NCI-H748 (cell line): ENCODE results near the gene SYNC.
"Not testable (repeated sequence)": the region's sequence is repeated elsewhere in the genome, so short reads cannot be mapped to it uniquely, and the experiment has no call there.

Experiments
- DNase-seq: peaks from one replicate; lab custom pipeline; 2025; ENCODE audit not compliant: unreplicated experiment; lab: John Stamatoyannopoulos, UW

SYNC gene

DNA sequence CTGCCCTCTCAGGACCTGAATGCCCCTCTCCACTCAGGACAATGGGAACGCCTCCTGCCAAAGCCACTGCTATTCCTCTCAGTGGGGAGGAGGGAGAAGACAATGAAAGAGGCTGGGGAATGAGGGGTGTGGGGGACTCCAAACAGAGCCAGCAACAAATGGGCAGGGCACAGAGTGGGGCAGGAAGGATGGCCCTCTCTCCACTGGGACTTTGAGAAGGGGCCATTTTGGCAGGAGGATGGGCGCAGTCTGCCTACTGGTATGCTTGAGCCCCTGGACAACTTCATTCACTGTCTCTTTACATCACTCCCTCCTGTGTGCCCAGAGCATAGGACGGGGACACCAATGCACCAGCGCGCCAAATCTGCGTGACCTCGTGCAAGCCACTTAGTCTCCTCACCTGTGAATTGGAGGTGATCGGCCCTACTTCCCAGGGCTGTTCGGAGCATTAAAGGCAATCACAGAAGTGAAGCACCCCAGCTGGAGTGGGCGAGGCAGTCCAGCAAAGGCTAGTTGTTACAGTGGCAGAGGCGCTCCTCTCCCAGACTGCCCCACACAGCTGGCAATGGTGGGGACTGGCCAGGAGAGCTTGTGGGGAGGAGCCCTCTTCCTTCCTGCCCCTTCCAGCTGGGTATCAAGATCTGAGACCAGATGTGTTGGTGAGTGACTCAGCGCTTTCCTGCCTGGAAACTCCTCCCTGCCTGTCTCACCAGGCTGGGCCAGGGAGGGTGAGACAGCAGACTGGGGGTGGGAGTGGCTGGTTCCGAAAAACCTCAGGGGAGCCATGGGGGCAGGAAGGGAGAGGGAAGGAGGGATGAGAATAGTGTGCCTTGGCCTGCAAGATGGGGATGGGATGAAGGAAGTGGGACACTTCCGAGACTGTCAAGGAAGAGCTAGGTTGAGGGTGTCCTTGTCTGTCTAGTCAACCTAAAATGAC lies 22.4 kb upstream of the SYNC start:
- DNase-seq: no peak

DNA sequence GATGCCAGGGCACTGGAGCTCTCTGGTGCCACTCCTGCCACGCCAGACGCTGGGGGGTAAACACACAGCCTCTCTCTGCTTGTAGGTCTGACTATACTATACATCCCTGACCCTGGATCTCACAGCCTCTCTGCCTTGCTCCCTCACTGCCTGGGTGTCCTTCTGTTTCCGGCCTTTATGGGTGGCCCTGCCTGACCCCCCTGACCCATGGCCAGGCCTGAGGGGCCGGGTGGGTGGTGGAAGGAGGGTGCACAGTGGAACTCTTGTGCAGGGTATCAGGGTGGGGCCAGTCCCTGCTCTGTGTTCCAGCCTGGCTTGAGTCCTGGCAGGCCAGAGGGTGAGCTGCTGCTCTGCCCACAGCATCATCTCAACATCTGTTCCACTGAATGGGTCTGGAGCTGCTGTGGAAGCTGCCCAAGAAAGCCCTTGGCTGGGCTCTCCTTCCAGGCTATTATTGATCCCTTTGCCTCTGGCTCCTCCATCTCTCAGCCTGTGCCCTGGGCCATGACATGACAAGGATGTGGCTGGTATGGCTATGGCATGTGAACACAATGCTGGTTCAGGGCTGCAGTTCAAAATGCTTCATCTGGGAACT lies 17.2 kb upstream of the SYNC start:
- DNase-seq: no peak

DNA sequence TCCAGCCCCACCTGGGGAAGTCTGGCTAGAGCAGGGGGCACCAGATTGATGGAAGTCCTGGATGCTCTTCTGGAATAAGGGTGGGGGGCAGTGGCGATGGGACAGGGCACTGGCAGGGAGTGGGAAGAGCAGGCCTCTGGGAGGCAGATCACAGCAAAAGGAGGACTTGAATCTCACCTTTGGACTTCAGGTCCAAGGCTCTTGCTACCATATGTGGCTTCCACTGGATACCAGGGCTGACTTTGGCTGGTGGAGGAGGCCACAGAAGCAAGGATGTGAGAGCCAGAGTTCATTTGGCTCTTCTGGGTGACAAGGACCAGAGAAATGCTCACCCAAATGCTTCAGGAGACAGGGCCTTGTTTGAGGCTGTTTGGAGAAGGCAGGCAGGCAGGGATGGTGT lies 16.0 kb upstream of the SYNC start:
- no peak for DNase-seq

DNA sequence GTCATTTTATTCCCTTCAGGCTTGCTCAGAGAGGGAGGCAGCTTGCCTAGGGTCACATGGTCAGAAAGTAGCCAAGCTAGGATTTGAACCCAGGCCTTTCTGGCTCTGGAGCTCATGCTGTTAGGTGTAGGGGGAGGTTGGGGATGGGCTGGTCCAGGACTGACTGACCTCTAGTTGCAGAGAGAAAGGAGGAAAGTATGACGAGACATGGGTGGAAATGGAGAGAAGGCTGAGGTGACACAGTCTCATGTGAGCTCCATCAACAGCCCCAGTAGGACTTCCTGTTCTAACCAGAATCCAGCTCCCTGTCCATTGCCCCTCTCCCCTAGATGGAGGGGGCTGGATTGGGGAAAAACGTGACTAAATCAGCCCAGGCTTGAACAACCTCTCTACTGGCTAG lies 15.5 kb upstream of the SYNC start:
- no peak for DNase-seq

DNA sequence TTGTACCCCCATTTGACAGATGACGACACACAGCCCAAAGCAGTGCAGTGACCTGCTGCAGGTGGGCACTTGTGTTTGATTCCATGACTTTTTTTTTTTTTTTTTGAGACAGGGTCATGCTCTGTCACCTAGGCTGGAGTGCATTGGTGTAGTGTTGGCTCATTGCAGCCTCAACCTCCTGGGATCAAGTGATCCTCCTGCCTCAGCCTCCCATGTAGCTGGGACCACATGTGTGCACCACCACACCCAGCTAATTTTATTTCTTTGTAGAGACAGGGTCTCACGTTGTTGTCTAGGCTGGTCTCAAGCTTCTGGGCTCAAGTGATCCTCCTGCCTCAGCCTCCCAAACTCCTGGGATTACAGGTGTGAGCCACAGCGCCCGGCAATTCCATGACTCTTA lies 14.9 kb upstream of the SYNC start:
- DNase-seq: no peak

DNA sequence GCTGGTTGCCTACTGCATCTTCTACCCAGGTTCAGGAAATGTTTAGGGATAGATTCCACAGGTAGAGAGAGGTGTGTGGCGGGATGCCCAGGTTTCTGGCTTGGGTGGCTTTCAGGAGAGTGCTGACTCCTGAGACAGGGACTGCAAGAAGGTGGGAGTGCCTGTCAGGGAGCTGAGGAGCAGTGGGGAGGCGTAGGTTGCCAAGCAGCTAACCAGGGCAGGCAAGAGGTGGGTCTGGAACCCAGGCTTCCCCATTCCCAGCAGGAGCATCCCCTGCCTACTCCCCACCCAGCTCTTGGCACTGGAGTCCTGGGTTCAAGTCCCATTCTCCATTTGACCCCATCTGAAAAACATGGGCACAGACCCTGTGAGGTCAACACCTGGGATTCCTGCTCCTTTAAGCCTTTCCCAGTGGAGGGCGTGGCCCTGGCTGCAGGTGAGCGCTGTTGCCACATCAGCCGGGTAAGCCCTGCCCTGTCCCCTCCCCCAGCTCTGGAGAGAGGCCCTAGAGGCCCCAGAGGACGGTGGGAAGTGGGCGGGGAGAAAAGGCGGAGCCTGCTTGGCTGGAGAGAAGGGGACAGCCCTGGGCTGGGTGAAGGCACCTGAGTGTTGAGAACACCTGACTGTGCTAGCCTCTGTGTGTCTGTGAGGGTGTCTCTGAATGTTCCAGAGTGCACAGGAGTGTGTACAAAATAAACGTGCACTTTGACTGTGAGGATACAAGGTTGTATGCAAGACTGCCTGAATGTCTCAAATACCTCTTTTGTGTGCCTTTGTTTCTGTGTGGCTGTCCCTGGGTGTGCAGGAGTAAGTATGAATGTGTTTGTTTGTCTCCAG lies 14.0 kb upstream of the SYNC start:
- peak; percentile 96 for DNase-seq

DNA sequence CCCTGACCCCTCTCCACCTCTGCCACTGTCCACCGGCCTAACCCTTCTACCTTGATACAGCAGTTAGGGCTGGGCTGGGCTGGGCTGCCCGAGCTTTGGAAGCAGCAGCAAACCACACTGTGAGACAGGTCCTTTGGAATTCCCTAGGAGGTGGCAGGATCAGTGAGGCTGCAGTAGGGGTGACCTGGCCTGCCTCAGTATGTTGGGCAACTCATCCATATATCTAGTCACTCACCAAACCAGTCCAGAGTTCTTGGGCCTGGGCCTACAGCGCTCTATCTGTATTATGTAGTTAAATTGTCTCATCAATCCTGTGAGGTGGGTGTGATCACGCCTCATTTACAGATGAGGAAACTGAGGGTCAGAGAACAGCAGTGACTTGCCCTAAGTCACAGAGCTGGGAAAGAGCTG lies 13.3 kb upstream of the SYNC start:
- no peak for DNase-seq

DNA sequence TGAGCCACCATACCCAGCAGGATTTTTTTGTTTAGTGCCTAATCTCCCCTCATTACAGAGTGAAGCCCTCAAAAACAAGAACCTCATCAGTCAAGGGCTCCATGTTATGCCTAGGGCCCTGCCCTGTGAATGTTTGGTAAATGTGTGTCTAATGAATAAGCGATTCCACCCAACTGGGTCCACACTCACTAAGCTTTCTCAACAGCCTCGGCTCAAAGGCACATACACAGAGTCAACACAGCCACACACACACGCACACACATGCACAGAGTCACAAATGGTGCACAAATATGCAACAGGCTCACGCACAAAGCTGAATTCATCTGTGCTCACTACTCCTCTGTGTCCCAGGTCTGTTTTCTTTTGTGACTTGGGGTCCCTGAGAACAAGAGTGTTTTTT lies 11.7 kb upstream of the SYNC start:
- no peak for DNase-seq

DNA sequence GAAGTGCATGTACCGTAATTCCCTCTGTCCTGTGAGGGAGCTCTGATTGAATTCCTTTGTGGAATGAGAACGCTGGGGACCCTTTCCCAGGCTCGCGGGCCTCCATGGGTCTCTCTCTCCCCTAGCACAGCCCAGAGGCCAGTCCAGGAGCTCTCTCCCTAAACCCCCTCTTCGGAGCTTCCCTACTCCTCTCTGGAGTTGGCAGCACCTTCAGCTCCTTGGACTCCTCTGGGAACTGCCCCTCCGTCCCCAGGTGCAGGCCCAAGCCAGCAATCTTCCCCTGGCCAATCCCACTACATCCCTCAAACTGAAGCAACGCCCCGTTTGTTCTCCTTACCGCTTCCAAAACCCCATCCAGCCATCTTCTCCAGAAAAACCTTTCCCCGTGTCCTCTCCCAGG lies 10.5 kb upstream of the SYNC start:
- no peak for DNase-seq

DNA sequence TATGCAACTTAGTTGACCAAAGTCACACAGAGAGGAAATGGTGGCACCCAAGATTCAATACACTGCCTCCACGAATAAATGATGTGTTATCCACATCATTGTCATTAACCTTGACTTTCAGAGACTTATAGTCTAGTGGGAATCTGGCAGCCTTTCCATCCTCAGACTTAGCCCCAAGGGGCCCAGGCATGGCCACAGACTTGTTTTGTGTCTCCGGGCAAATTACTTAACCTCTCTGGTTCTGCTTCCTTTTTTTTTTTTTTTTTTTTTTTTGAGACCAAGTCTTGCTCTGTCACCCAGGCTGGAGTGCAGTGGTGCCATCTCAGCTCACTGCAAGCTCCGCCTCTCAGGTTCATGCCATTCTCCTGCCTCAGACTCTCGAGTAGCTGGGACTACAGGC lies 8.7 kb upstream of the SYNC start:
- not testable (repeated sequence) for DNase-seq

DNA sequence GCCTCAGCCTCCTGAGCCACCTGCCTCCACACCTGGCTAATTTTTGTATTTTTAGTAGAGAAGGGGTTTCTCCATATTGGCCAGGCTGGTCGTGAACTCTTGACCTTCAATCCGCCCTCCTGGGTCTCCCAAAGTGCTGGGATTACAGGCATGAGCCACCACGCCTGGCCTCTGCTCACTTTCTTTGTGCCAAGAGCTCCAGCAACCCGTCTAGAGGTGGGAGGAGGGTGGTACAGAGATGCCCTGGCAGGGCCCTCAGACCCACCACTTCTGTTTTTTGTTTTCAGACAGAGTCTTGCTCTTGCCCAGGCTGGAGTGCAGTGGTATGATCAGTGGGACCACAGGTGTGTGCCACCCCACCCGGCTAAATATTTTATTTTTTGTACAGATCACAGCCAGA lies 6.9 kb upstream of the SYNC start:
- DNase-seq: no peak

DNA sequence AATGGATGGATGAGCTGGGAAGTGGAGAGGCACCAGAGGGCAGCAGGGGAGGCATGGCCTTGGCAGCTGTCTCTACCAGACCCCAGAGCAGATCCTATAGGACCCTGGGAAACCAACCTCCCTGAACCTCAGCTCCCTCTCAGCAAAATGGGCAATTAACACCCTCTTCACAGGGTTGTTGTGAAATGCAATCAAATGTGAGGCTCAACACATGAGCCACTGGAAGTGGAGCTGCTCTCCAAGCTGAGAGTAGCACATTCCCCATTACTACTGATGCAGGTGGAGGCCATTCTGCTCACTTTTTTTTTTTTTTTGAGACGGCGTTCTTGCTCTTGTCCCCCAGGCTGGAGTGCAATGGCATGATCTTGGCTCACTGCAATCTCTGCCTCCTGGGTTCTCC lies 6.5 kb upstream of the SYNC start:
- no peak for DNase-seq

DNA sequence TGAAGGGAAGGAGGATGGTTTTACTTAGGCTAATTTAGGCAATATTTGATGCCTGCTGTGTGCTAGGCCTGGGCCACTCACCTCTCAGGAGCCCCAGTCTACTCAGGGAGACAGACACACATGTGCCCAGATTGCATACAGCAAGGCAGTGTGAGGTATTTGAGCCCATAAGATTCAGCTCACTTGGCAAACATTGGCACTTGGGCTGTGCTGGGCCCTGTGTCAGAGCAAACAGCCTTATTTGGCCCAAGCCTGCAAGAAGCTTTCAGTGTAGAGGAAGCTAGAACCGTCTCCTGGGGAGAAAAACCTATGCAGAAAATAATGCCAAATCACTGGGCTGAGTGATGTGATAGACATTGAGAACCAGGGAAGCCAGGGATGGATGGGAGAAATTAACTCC lies 3.9 kb upstream of the SYNC start:
- DNase-seq: no peak

DNA sequence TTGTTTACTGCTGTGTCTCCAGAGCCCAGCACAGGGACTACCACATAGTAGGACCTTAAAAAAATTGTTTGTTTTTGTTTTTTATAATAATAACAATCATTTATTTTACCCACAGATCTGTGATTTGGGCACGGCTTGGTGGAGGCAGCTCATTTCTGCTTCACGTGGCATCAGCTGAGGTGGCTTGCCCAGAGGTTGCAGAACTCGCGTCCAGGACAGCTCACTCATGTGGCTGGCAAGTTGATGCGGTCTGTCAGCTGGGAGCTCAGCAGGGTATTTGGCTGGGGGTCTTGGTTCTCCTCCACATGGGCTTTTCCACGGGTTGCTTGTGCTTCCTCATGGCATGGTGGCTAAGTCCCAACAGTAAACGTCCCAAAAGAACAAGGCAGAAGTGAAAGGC lies 2.9 kb upstream of the SYNC start:
- no peak for DNase-seq

DNA sequence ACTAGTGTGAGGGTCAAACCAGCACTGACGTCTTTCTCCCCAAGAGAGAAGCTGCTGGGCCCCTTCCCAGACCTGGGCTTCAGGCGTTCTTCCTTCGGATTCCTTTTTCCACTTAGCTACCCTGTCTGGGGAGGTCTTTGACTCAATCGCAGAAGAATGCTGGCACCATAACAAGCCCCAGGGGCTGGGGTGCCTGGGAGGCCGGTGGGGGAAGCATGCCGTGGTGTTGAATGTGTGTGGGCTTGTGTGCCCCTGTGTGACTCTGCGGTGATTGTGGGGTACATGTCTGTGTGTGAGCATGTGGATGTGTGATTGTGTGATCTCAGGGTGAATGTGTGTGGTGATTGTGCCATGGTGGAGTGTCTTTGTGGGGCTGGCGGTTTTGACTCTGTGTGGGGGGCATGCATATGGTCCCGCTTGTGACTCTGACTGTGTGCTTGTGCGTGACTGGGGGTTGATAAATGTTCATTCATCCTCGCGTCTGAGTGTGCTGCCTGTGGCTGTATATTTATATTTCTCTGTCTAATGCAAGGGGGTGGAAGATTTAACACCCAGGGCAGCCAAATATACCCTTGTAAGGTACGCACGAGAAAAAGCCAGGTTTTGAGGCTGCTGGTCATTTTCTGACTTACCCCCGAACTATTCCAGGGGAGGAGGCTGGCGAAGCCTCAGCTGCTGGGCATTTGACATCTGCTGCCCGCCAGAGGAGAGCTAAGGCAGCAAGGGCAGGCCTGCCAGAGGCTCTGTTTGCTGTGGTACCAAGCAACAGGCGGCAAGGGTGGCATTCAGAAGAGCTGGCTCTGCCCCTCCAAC lies 1.1 kb upstream of the SYNC start:
- DNase-seq: no peak

DNA sequence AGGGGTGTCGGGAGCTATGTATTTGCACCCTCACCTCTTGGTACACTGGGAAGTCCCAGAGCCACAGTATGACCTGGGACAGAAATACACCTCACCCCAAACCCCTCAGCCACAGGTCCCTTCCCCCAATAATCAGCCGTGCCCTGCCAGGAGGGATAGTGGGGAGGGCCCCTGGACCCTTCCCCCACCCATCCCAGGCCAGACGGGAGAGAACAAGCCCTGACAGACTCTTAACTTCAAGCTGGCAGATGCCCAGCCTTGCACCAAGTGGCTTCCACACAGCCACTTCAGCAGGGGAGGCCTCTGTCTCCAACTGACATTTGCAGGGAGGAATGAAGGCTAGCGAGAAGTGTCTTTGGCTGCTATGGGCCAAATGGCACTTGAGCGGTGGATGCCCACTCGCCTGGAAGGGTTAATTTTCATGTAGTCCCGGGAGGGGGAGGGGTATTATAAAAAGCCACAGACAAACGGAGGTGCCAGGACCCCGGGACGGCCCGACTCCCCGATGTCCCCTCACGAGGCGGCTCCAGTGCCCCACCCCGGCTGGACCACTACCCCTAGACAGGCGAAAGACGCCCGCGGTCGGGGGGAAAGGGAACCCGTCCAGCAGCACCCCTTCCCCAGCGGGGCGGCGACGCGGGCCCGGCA lies 495 bp downstream of the SYNC start:
- DNase-seq: peak; percentile 21

DNA sequence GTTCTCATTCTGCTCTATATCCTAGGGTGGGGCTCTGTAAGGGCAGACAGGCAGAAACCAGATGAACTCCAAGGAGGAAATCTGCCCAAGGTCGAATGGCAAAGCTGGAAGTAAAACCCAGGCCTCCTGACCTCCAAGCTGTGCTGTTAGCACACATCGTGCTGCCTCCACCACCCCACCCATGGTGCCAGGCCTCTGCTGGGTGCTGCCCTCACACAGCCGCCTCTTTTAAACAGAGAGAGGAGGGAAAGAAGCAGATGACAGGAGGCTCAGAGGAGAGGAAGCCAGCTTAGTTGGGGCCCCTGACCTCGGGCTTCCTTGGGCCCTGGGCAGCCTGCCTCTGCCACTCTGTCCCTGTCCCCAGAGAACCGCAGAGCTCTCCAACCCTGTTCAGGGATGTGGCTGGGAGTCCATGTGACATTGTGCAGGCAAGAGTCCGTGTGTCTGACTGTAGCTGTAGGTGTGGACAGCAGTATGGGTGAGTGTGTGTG lies 1.1 kb downstream of the SYNC start:
- DNase-seq: no peak

DNA sequence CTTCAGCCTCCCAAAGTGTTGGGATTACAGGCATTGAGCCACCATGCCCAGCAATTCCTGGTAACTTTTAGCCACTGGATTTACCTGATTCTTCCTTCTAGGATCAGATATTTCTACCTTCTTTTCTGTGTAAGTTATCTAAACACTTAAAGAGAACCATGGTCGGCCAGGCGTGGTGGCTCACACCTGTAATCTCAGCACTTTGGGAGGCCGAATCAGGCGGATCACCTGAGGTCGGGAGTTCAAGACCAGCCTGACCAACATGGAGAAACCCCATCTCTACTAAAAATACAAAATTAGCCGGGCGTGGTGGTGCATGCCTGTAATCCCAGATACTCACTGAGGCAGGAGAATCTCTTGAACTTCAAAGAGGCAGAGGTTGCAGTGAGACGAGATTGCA lies 5.6 kb downstream of the SYNC start:
- DNase-seq: not testable (repeated sequence)

DNA sequence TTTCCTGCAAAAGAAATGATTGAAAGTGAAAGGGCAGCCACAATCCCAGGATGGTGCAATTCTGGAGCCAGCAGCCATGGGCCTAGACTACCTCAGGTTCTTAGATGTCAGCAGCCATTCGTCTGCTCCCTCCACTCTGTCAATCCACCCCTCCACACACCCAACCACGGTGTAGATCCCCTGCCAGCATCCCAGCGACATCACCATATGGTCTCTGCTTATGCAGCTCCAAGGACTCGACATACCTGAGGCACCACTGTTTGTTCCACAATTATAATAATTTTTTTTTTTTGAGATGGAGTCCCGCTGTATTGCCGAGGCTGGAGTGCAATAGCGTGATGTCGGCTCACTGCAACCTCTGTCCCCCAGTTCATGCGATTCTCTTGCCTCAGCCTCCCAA lies 6.5 kb downstream of the SYNC start:
- DNase-seq: no peak
